Measurements from ENCODE around the gene SMS.

DNA sequence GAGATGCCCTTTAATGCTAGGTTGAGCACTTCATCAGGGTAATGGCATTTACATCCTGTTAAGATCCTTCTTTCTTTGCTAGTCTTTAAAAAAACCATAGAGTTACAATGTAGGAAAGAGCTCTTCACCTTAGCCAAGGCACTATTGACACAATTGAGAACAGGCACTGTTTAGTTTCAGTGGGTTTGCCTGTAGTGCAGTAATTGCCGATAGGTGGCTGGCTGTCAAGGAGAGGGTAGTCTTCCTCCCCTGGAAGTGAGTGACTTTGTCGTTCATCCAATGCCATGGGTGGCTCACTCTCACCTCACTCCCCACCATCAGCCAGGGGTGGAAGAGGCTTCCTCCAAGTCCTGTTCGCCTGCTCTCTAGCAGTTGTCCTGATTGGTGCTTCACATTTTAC, 34.7 kb downstream of the SMS start:
- no peak for TF ChIP-seq EZH2 (IDR thresholded peaks at IDR 0.05; ENCODE audit: insufficient read depth, low read length)
- TF ChIP-seq, protein P1, sequence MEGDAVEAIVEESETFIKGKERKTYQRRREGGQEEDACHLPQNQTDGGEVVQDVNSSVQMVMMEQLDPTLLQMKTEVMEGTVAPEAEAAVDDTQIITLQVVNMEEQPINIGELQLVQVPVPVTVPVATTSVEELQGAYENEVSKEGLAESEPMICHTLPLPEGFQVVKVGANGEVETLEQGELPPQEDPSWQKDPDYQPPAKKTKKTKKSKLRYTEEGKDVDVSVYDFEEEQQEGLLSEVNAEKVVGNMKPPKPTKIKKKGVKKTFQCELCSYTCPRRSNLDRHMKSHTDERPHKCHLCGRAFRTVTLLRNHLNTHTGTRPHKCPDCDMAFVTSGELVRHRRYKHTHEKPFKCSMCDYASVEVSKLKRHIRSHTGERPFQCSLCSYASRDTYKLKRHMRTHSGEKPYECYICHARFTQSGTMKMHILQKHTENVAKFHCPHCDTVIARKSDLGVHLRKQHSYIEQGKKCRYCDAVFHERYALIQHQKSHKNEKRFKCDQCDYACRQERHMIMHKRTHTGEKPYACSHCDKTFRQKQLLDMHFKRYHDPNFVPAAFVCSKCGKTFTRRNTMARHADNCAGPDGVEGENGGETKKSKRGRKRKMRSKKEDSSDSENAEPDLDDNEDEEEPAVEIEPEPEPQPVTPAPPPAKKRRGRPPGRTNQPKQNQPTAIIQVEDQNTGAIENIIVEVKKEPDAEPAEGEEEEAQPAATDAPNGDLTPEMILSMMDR (IDR thresholded peaks at IDR 0.05; ENCODE audit: insufficient read depth, low read depth, low read length), result no peak

All from astrocyte (in vitro differentiated cells and primary cell).